Esophagus muscularis mucosa (tissue), 3 donors: ENCODE results near the gene DNAJC2.

ENCODE experiments used
- CTCF ChIP-seq, 3 experiments: fragments of 200-600 bp in 2 of 3; fragments of 450-650 bp in 1 of 3; sonication (generic) in 2 of 3; IDR thresholded peaks; one replicate each; pipeline ENCODE4 v1.5.1; 2017 to 2019; ENCODE audit warnings: antibody characterized with exemption in 3 of 3, mild to moderate bottlenecking in 2 of 3, moderate library complexity in 1 of 3
- POLR2AphosphoS5 ChIP-seq, 2 donors: sonication (generic); formaldehyde crosslinking; IDR thresholded peaks; one replicate each; pipeline ENCODE4 v1.6.1; 2017; ENCODE audit warnings: antibody characterized with exemption in 2 of 2

GRCh38 chr7:103317009-103317408 lies 27.6 kb downstream of the DNAJC2 start:
- TF ChIP-seq CTCF (IDR thresholded peaks at IDR 0.05) = no peak
- TF ChIP-seq POLR2AphosphoS5 (IDR thresholded peaks at IDR 0.05) = no peak
